GM21381 (cell line): ENCODE results near the gene FOXR1.
"Not testable (repeated sequence)": the region's sequence is repeated elsewhere in the genome, so short reads cannot be mapped to it uniquely, and the experiment has no call there.

Source experiments
- ATAC-seq: cut with Tn5 transposase; IDR thresholded peaks from one replicate; pipeline ENCODE4 v1.9.1; 2021; ENCODE audit warnings: mild to moderate bottlenecking, moderate library complexity; ENCODE audit not compliant: unreplicated experiment

FOXR1 gene

GRCh38 chr11:118991486-118992038 is 20.0 kb downstream of the FOXR1 start:
- not testable (repeated sequence) for ATAC-seq

- no peak for ATAC-seq
These were observed 25.5 kb downstream of the FOXR1 start for GRCh38 chr11:118996926-118997626.

GRCh38 chr11:118997627-118998387 is 26.2 kb downstream of the FOXR1 start, which contains the start of gene CENATAC:
CENATAC (plus strand) TSS chr11:118998138; CDS start chr11:118998198, 60 bp downstream.
- ATAC-seq: peak; percentile 95

- peak; percentile 15 for ATAC-seq
These were observed 26.8 kb downstream of the FOXR1 start for GRCh38 chr11:118998388-118998717.

GRCh38 chr11:118998822-118999221 is 27.3 kb downstream of the FOXR1 start:
- ATAC-seq: no peak

- no peak for ATAC-seq
These were observed 29.3 kb downstream of the FOXR1 start for GRCh38 chr11:119000906-119001305.

GRCh38 chr11:119006656-119007055 is 35.1 kb downstream of the FOXR1 start:
- no peak for ATAC-seq

- ATAC-seq: no peak
These were observed 40.0 kb downstream of the FOXR1 start for GRCh38 chr11:119011476-119012053.

GRCh38 chr11:119012629-119013170 is 41.1 kb downstream of the FOXR1 start:
- no peak for ATAC-seq

- ATAC-seq: no peak
These were observed 42.8 kb downstream of the FOXR1 start for GRCh38 chr11:119014209-119014924.

GRCh38 chr11:119015054-119015611 is 43.6 kb downstream of the FOXR1 start:
- no peak for ATAC-seq

GRCh38 chr11:119016216-119017009 is 44.9 kb downstream of the FOXR1 start:
- no peak for ATAC-seq

GRCh38 chr11:119017377-119017776 is 45.8 kb downstream of the FOXR1 start:
- not testable (repeated sequence) for ATAC-seq

GRCh38 chr11:119018074-119018938 is 46.7 kb downstream of the FOXR1 start, which contains the start of the genes RPS25 and TRAPPC4:
RPS25 (minus strand) TSS chr11:119018343; CDS start chr11:119018284, 59 bp downstream.
TRAPPC4 (plus strand) TSS chr11:119018766; CDS start chr11:119018796, 30 bp downstream.
- ATAC-seq: peak; percentile 84

GRCh38 chr11:119019996-119020395 is 48.4 kb downstream of the FOXR1 start:
- ATAC-seq: no peak

GRCh38 chr11:119021631-119022030 is 50.1 kb downstream of the FOXR1 start:
- ATAC-seq: no peak

GRCh38 chr11:119023741-119024140 is 52.2 kb downstream of the FOXR1 start:
- no peak for ATAC-seq

- no peak for ATAC-seq
These were observed 53.0 kb downstream of the FOXR1 start for GRCh38 chr11:119024430-119025098.
